ENCODE results near the gene RNF44. TPM values are rescaled to one million over a fixed set of nuclear protein-coding genes. Genes with fewer than 3 reads are reported as not detected.

Gene RNF44
- total and polyA plus RNA-seq, 2 of the 4 experiments (the other 2 are of a cell fraction), result 0.54 to 12.4 TPM

- TF ChIP-seq RAD21 (IDR thresholded peaks at IDR 0.05; ENCODE audit: low read length) (no peak), CHD1 (IDR thresholded peaks at IDR 0.05; ENCODE audit: low read depth, low read length) (no peak)
These were observed 9.7 kb downstream of the RNF44 start (continued) for GRCh38 chr5:176527246-176528222.

GRCh38 chr5:176526462-176526861, 10.7 kb downstream of the RNF44 start:
- WGBS, 2 experiments (ENCODE audit: extremely low coverage in 2 of 2, insufficient read length in 1 of 2), result 93% methylated on average over 3 of the region's 9 CpGs; no CpG with 5 or more reads in 1 of the 2 experiments
- H3K9me3 ChIP-seq (ENCODE audit: control insufficient read depth, insufficient read depth, low read length), result no peaks in the 10 kb centered on the region
- TF ChIP-seq RFX5 (IDR thresholded peaks at IDR 0.05; ENCODE audit: low read depth, low read length) (no peak), CHD1 (IDR thresholded peaks at IDR 0.05; ENCODE audit: low read depth, low read length) (no peak), POLR2A (IDR thresholded peaks at IDR 0.05; ENCODE audit: low read depth, low read length) (no peak), FOS (IDR thresholded peaks at IDR 0.05; ENCODE audit: low read depth, low read length) (no peak), MAFK (IDR thresholded peaks at IDR 0.05; ENCODE audit: low read depth, low read length) (no peak), CEBPB (IDR thresholded peaks at IDR 0.05; ENCODE audit: low read depth, low read length) (no peak), NFE2L2 (IDR thresholded peaks at IDR 0.05; ENCODE audit: low read depth, low read length) (no peak), ELK1 (IDR thresholded peaks at IDR 0.05; ENCODE audit: borderline replicate concordance, low read depth, low read length) (no peak), SMC3 (IDR thresholded peaks at IDR 0.05; ENCODE audit: low read depth, low read length) (no peak), USF2 (IDR thresholded peaks at IDR 0.05; ENCODE audit: low read depth, low read length) (no peak), MXI1 (IDR thresholded peaks at IDR 0.05; ENCODE audit: borderline replicate concordance, low read depth, low read length) (no peak), BHLHE40 (IDR thresholded peaks at IDR 0.05; ENCODE audit: low read depth, low read length) (no peak)

More at GRCh38 chr5:176526462-176526861, 10.7 kb downstream of the RNF44 start:
- intact Hi-C loops (cut with micrococcal nuclease) (no loop called here), dilution Hi-C loops (cut with HindIII; ENCODE audit: low sequenced_read_pairs, unreplicated experiment) (no loop called here), in situ Hi-C loops (cut with MboI; ENCODE audit: low sequenced_read_pairs) (no loop called here)
- Histone ChIP-seq H4K20me1 (ENCODE audit: insufficient read depth, low read length) (no peaks in the 10 kb centered on the region; the same call in 1 of the 2 replicates), H2BK15ac (ENCODE audit: low read depth, low read length) (no peak overlapping the region), H3K18ac (ENCODE audit: low read depth, low read length) (no peak overlapping the region), H3K9ac (ENCODE audit: low read depth, low read length) (no peak overlapping the region), H2AK9ac (replicated peaks; ENCODE audit: low read depth, low read length, poor library complexity) (no peak overlapping the region), H3K56ac (ENCODE audit: extremely low read depth, insufficient read depth, low read length) (no peak overlapping the region), H3K23ac (ENCODE audit: low read depth, low read length) (no peak overlapping the region), H2BK5ac (ENCODE audit: low read depth, low read length, poor library complexity, severe bottlenecking) (no peak overlapping the region), H3K4me2 (ENCODE audit: low read depth, low read length) (no peak overlapping the region), H2AK5ac (ENCODE audit: low read depth, low read length) (no peak overlapping the region), H4K5ac (ENCODE audit: low read depth, low read length) (no peak overlapping the region), H2BK120ac (ENCODE audit: low read depth, low read length) (no peak overlapping the region), H2AFZ (replicated peaks; ENCODE audit: low read length, poor library complexity) (no peak overlapping the region), H3K27me3 (ENCODE audit: control insufficient read depth, insufficient read depth, low read length) (no peaks in the 10 kb centered on the region), H2BK20ac (ENCODE audit: low read depth, low read length) (no peak overlapping the region), H3K79me1 (ENCODE audit: low read depth in 1 of 2, low read length in 2 of 2) (0 out of 4 replicates have a peak, but pooled peaks cover 0 to 7% of the 10 kb centered on the region in 2 experiments), H3K14ac (replicated peaks; ENCODE audit: low read depth, low read length) (no peak overlapping the region), H3K4ac (ENCODE audit: low read depth, low read length) (no peak overlapping the region), H3K4me3 (ENCODE audit: insufficient read depth, low read depth, low read length) (no peak overlapping the region), H3K36me3 (ENCODE audit: control insufficient read depth, insufficient read depth, low read length) (peaks cover 39% of the 10 kb centered on the region), H3K9me1 (ENCODE audit: insufficient read depth, low read length) (no peaks in the 10 kb centered on the region), H4K8ac (ENCODE audit: low read depth in 2 of 2, low read length in 2 of 2) (no peak overlapping the region), H4K91ac (ENCODE audit: insufficient read depth, low read depth, low read length) (no peak overlapping the region), H3K4me1 (ENCODE audit: control insufficient read depth, insufficient read depth, low read length) (peaks cover 2% of the 10 kb centered on the region; the same call in 1 of the 2 replicates), H3K27ac (ENCODE audit: insufficient read depth, low read length) (no peak overlapping the region)
- ChIA-PET POLR2A (ENCODE audit: unreplicated experiment) (no interaction called here), CTCF (no interaction called here)
- no peak for DNase-seq
- no TSS peak for BruUV-seq (replicated peaks)
- no peak for ATAC-seq (ENCODE audit: low read depth)

Data from IMR-90 (cell line).